ENCODE results near the gene PSIP1. TPM values are rescaled to one million over a fixed set of nuclear protein-coding genes. Genes with fewer than 3 reads are reported as not detected.

PSIP1 gene
- total and polyA plus RNA-seq, 4 donors = 14.8 to 75.1 (median 29.8) TPM

- Histone ChIP-seq H3K9ac (ENCODE audit: insufficient read depth in 1 of 2, low read length in 2 of 2) (no peak overlapping the region), H3K27me3 (ENCODE audit: control insufficient read depth in 3 of 3, insufficient read depth in 3 of 3, low read length in 2 of 3) (no peaks in the 10 kb centered on the region), H3K9me3 (ENCODE audit: control insufficient read depth in 4 of 4, insufficient read depth in 3 of 4, low read length in 3 of 4) (peaks cover 0 to 2% (median 0%) of the 10 kb centered on the region in 4 donors), H3K27ac (ENCODE audit: low read depth in 1 of 2, low read length in 1 of 2) (no peak overlapping the region), H3K4me1 (ENCODE audit: control insufficient read depth in 5 of 5, insufficient read depth in 5 of 5, low read length in 5 of 5) (peaks cover 0 to 2% (median 0%) of the 10 kb centered on the region in 5 donors), H3K4me3 (no peak overlapping the region), H3K36me3 (ENCODE audit: control insufficient read depth in 4 of 4, insufficient read depth in 4 of 4, low read length in 4 of 4) (no peaks in the 10 kb centered on the region)
- no peak for TF ChIP-seq CTCF (IDR thresholded peaks at IDR 0.05; ENCODE audit: control extremely low read depth, extremely low read depth)
- ATAC-seq (ENCODE audit: insufficient read depth, low FRiP score) = no peak
- WGBS, 2 donors = 81 to 91% methylated on average over 8 of the region's 8 CpGs
- no peak for DNase-seq
Observed at GRCh38 chr9:15521254-15521653, 10.5 kb upstream of the PSIP1 start.

- TF ChIP-seq CTCF (IDR thresholded peaks at IDR 0.05; ENCODE audit: control extremely low read depth, extremely low read depth) = no peak
- Histone ChIP-seq H3K4me3 (no peak overlapping the region), H3K36me3 (ENCODE audit: control insufficient read depth in 4 of 4, insufficient read depth in 4 of 4, low read length in 4 of 4) (no peaks in the 10 kb centered on the region), H3K27me3 (ENCODE audit: control insufficient read depth in 3 of 3, insufficient read depth in 3 of 3, low read length in 2 of 3) (no peaks in the 10 kb centered on the region), H3K9me3 (ENCODE audit: control insufficient read depth in 4 of 4, insufficient read depth in 3 of 4, low read length in 3 of 4) (peaks cover 0 to 2% (median 0%) of the 10 kb centered on the region in 4 donors), H3K9ac (ENCODE audit: insufficient read depth in 1 of 2, low read length in 2 of 2) (no peak overlapping the region), H3K27ac (ENCODE audit: low read depth in 1 of 2, low read length in 1 of 2) (no peak overlapping the region), H3K4me1 (ENCODE audit: control insufficient read depth in 5 of 5, insufficient read depth in 5 of 5, low read length in 5 of 5) (no peaks in the 10 kb centered on the region)
- no peak for ATAC-seq (ENCODE audit: insufficient read depth, low FRiP score)
- 85 to 96% methylated on average over 2 of the region's 2 CpGs for WGBS, 2 donors
- no peak for DNase-seq
Observed at GRCh38 chr9:15519831-15520230, 9.1 kb upstream of the PSIP1 start.

- no peak for TF ChIP-seq CTCF (IDR thresholded peaks at IDR 0.05; ENCODE audit: control extremely low read depth, extremely low read depth)
- Histone ChIP-seq H3K4me3 (no peak overlapping the region), H3K9me3 (ENCODE audit: control insufficient read depth in 4 of 4, insufficient read depth in 3 of 4, low read length in 3 of 4) (peaks cover 0 to 1% (median 0%) of the 10 kb centered on the region in 4 donors), H3K9ac (ENCODE audit: insufficient read depth in 1 of 2, low read length in 2 of 2) (no peak overlapping the region), H3K36me3 (ENCODE audit: control insufficient read depth in 4 of 4, insufficient read depth in 4 of 4, low read length in 4 of 4) (no peaks in the 10 kb centered on the region), H3K27ac (ENCODE audit: low read depth in 1 of 2, low read length in 1 of 2) (no peak overlapping the region), H3K27me3 (ENCODE audit: control insufficient read depth in 3 of 3, insufficient read depth in 3 of 3, low read length in 2 of 3) (no peaks in the 10 kb centered on the region), H3K4me1 (ENCODE audit: control insufficient read depth in 5 of 5, insufficient read depth in 5 of 5, low read length in 5 of 5) (peaks cover 0 to 23% (median 2%) of the 10 kb centered on the region in 5 donors)
- WGBS, 2 donors = 44 to 70% methylated on average over 1 of the region's 1 CpG
- no peak for DNase-seq
- no peak for ATAC-seq (ENCODE audit: insufficient read depth, low FRiP score)
Observed at GRCh38 chr9:15513335-15513734, 2.6 kb upstream of the PSIP1 start.

GRCh38 chr9:15512889-15513288 lies 2.1 kb upstream of the PSIP1 start:
- TF ChIP-seq CTCF (IDR thresholded peaks at IDR 0.05; ENCODE audit: control extremely low read depth, extremely low read depth) = no peak

More at GRCh38 chr9:15512889-15513288, 2.1 kb upstream of the PSIP1 start:
- Histone ChIP-seq H3K27ac (ENCODE audit: low read depth in 1 of 2, low read length in 1 of 2) (no peak overlapping the region), H3K9me3 (ENCODE audit: control insufficient read depth in 4 of 4, insufficient read depth in 3 of 4, low read length in 3 of 4) (no peaks in the 10 kb centered on the region), H3K36me3 (ENCODE audit: control insufficient read depth in 4 of 4, insufficient read depth in 4 of 4, low read length in 4 of 4) (no peaks in the 10 kb centered on the region), H3K4me1 (ENCODE audit: control insufficient read depth in 5 of 5, insufficient read depth in 5 of 5, low read length in 5 of 5) (peaks cover 0 to 24% (median 2%) of the 10 kb centered on the region in 5 donors), H3K4me3 (no peak overlapping the region), H3K27me3 (ENCODE audit: control insufficient read depth in 3 of 3, insufficient read depth in 3 of 3, low read length in 2 of 3) (no peaks in the 10 kb centered on the region), H3K9ac (ENCODE audit: insufficient read depth in 1 of 2, low read length in 2 of 2) (no peak overlapping the region)
- no peak for ATAC-seq (ENCODE audit: insufficient read depth, low FRiP score)
- 31 to 59% methylated on average over 3 of the region's 3 CpGs for WGBS, 2 donors
- no peak for DNase-seq
